ENCODE data around the gene GYG2.

GRCh38 chrX:2859197-2859797, 30.6 kb downstream of the GYG2 start:
- no peak for TF ChIP-seq SIN3A (conservative IDR thresholded peaks at IDR 0.05 in 1 of 2, IDR thresholded peaks at IDR 0.05 in 1 of 2; ENCODE audit: low read depth in 1 of 2, low read length in 2 of 2)
- TF ChIP-seq ATF3 (IDR thresholded peaks at IDR 0.05; ENCODE audit: insufficient read depth, low read depth, low read length): no peak
- TF ChIP-seq JUND (IDR thresholded peaks at IDR 0.05; ENCODE audit: low read length): no peak
- no peak for TF ChIP-seq FOSL1 (IDR thresholded peaks at IDR 0.05; ENCODE audit: insufficient read depth, low read depth, low read length)
- TF ChIP-seq EZH2 (IDR thresholded peaks at IDR 0.05; ENCODE audit: low read depth, low read length, severe bottlenecking): no peak
- TF ChIP-seq MAFK (IDR thresholded peaks at IDR 0.05; ENCODE audit: low read depth, low read length): no peak
- TF ChIP-seq CTCF (IDR thresholded peaks at IDR 0.05; ENCODE audit: control extremely low read depth in 1 of 3, insufficient read depth in 1 of 3, low read depth in 1 of 3, low read length in 3 of 3): no peak
- TF ChIP-seq TCF12 (IDR thresholded peaks at IDR 0.05; ENCODE audit: low read depth, low read length): no peak
- no peak for TF ChIP-seq MAX (IDR thresholded peaks at IDR 0.05)
- no peak for TF ChIP-seq RNF2 (IDR thresholded peaks at IDR 0.05; ENCODE audit: borderline replicate concordance, low read depth, low read length, missing control alignments, poor library complexity, severe bottlenecking)
